Ishikawa (cell line): ENCODE measurements around the gene CCDC154.

Experiments
- CEBPB ChIP-seq: IDR thresholded peaks from 2 replicates; pipeline ENCODE4 v1.6.1; 2012
- CREB1 ChIP-seq: IDR thresholded peaks from 2 replicates; pipeline ENCODE4 v1.6.1; 2012; ENCODE audit warnings: low read depth
- EGR1 ChIP-seq: IDR thresholded peaks from 2 replicates; pipeline ENCODE4 v1.6.1; 2012
- EP300 ChIP-seq: IDR thresholded peaks from 2 replicates; pipeline ENCODE4 v1.6.1; 2012; ENCODE audit warnings: borderline replicate concordance
- FOXM1 ChIP-seq: IDR thresholded peaks from 2 replicates; pipeline ENCODE4 v1.6.1; 2012; ENCODE audit warnings: low read depth, borderline replicate concordance
- MAX ChIP-seq: IDR thresholded peaks from 2 replicates; pipeline ENCODE4 v1.6.1; 2012
- NFIC ChIP-seq: IDR thresholded peaks from 2 replicates; pipeline ENCODE4 v1.6.1; 2012
- RAD21 ChIP-seq: IDR thresholded peaks from 2 replicates; pipeline ENCODE4 v1.6.1; 2012; ENCODE audit warnings: low read depth
- REST ChIP-seq: IDR thresholded peaks from 2 replicates; pipeline ENCODE4 v1.6.1; 2012; ENCODE audit warnings: low read depth, mild to moderate bottlenecking
- TAF1 ChIP-seq: IDR thresholded peaks from 2 replicates; pipeline ENCODE4 v1.6.1; 2012; ENCODE audit warnings: low read depth, mild to moderate bottlenecking
- TCF12 ChIP-seq: IDR thresholded peaks from 2 replicates; pipeline ENCODE4 v1.6.1; 2012; ENCODE audit warnings: low read depth
- TEAD4 ChIP-seq: IDR thresholded peaks from 2 replicates; pipeline ENCODE4 v1.6.1; 2012
- USF1 ChIP-seq: IDR thresholded peaks from 2 replicates; pipeline ENCODE4 v1.6.1; 2012
- YY1 ChIP-seq: IDR thresholded peaks from 2 replicates; pipeline ENCODE4 v1.6.1; 2012; ENCODE audit warnings: low read depth
- ZBTB7A ChIP-seq: IDR thresholded peaks from 2 replicates; pipeline ENCODE4 v1.6.1; 2012; ENCODE audit warnings: low read depth

CCDC154 gene

GRCh38 chr16:1443980-1444729 lies at the start of gene CCDC154:
CCDC154 (minus strand) TSS chr16:1444556; CDS start chr16:1444322, 234 bp downstream.
- TF ChIP-seq FOXM1 (no peak), MAX (no peak), TCF12 (no peak), EGR1 (no peak), RAD21 (no peak), YY1 (no peak), TAF1 (no peak), CREB1 (no peak), TEAD4 (no peak), USF1 (no peak), CEBPB (no peak), NFIC (no peak), ZBTB7A (no peak), EP300 (no peak), REST (no peak)

- TF ChIP-seq YY1: 0 out of 2 replicates have a peak, but pooled peaks have one; percentile 22
- no peak for TF ChIP-seq CREB1
- no peak for TF ChIP-seq TAF1
- TF ChIP-seq MAX: peak; percentile 30; the same call in 1 of the 2 replicates
- no peak for TF ChIP-seq EP300
- no peak for TF ChIP-seq EGR1
- TF ChIP-seq RAD21: no peak
- TF ChIP-seq CEBPB: no peak
- no peak for TF ChIP-seq TEAD4
- no peak for TF ChIP-seq FOXM1
These were observed 49.4 kb upstream of the CCDC154 start for GRCh38 chr16:1493746-1494094.

- TF ChIP-seq CEBPB: no peak
- TF ChIP-seq MAX: peak; percentile 96
- TF ChIP-seq EP300: peak; percentile 56; the same call in 1 of the 2 replicates
- TF ChIP-seq FOXM1: no peak
- TF ChIP-seq NFIC: no peak
- no peak for TF ChIP-seq ZBTB7A
- peak; percentile 71 for TF ChIP-seq USF1
- TF ChIP-seq TEAD4: no peak
- TF ChIP-seq YY1: peak; percentile 18; the same call in 1 of the 2 replicates
- TF ChIP-seq TAF1: peak; percentile 70
- TF ChIP-seq TCF12: no peak
- no peak for TF ChIP-seq CREB1
These were observed 48.8 kb upstream of the CCDC154 start, which contains the start of gene TELO2 for GRCh38 chr16:1492923-1493745. TELO2 (plus strand) TSS chr16:1493360; CDS start chr16:1494282, 922 bp downstream.

- TF ChIP-seq REST: no peak
- TF ChIP-seq USF1: no peak
- no peak for TF ChIP-seq RAD21
- no peak for TF ChIP-seq CEBPB
- no peak for TF ChIP-seq EGR1
- TF ChIP-seq MAX: no peak
These were observed 47.9 kb upstream of the CCDC154 start for GRCh38 chr16:1492082-1492922.
